Putamen (tissue), 1 donor: ENCODE results near the gene SLC41A2.

ENCODE experiments used
- DNase-seq: peaks from one replicate; pipeline ENCODE4 v3.0.0-alpha.2; 2016; ENCODE audit warnings: low spot score

Gene SLC41A2

DNA sequence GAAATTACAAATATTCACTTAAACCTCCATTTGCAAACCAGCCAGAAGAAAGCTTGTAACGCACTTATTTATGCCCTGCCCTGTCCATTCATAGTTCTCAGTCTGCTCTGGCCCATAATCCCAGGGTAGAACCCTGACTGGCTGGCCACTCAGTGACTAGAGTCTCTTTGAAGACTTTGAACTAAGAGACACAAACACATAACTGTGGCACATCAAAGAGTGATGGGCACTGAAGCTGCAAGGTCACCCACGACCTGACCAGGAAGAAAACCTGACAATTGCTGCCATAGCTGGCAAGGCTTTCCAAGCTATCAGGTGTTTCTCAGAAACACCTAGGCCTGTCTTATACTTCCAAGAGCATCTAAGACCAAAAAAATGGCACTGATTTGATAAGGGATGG is 28.7 kb downstream of the SLC41A2 start:
- no peak for DNase-seq

GRCh38 chr12:104928036-104928745 is 29.9 kb downstream of the SLC41A2 start:
- no peak for DNase-seq

DNA sequence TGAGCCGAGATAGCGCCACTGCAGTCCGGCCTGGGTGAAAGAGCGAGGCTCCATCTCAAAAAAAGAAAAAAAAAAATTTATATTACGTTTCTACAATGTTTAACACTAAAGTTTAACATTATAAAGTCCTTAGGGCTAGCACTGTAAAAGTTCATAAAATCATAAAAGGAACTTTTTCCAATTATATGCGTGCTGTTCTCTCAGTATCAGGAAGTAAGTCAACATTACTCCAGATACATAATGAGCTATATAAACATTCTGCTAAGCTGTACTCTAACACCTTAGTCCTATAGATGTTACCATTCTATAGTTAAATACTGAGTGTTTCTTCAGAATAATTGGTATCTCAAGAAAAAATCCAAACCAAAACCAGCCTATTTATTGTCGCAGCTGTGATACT is 32.6 kb downstream of the SLC41A2 start:
- no peak for DNase-seq

DNA sequence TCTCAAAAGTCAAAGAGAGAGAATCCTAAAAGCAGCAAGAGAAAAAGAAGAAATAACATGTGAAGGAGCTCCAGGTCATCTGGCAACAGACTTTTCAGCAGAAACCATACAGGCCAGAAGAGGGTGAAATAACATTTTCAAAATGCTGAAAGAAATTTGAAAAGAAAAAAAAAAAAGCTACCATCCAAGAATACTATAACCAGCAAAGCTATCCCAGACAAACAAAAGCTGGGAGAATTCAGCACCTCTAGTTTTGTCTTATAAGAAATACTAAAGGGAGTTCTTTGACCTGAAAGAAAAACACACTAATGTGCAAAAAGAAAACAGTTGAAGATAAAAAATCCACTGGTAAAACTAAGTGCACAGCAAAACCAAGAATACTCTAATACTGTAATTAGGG is 36.8 kb downstream of the SLC41A2 start:
- no peak for DNase-seq

- no peak for DNase-seq
Measured at GRCh38 chr12:104911942-104912341, 46.1 kb downstream of the SLC41A2 start.

DNA sequence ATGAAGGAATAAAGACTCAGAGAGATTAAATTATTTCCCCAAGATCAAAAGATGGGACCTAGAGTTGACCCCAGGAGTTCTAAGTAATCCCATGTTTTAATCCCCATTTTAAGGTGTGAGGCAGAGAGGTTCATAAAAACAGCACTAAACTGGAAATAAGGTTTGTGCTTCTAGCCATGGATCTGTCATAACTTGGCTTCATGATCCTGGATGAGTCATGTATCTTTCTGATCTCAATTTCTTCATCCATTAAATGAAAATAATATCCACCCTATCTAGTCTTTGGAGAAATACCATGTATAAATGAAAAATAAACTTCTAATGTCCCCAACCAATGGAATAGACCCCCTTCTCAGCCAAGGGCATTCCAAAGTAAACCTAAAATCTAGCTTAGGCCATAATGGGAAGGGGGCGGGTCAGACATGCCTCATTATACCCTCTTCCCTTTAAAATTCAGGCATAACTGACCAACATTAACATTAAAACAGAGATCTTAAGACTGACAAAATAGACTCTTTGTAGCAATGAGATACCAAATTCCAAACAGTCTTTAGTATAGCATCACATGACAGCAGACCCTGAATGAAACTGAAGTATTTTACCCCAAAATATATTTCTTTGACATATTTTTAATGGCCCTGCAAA is 47.8 kb downstream of the SLC41A2 start:
- DNase-seq, result no peak

DNA sequence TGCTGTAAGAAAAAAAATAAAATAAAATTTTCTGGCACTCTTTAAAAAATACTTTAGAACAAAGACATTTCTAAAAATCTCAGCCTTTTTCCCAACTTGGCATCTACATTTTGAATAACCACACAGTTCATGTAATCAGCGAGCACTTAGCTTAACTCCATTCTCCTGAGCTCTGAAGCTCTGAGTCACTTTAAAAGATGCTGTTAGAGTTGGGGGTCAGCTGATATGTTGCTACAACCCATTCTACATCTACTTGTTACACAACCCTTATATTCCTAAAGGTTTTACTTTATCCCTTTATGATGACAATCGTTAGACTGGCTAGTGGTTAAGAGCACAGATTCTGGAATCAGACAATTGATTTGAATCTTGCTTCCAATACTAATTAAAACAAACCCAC is 48.3 kb downstream of the SLC41A2 start:
- DNase-seq, result no peak
